AG04450 (cell line): Measurements from ENCODE around the gene POC1A. TPM values are rescaled to one million over a fixed set of nuclear protein-coding genes. Genes with fewer than 3 reads are reported as not detected.
A peak's percentile ranks its signal among the peaks of the same experiment; 100 is the strongest.

Experiments
- CTCF ChIA-PET: fragments of 300-600, 350-600 bp; formaldehyde crosslinking; extraction: SDS; loops from one replicate; lab custom pipeline; 2022; ENCODE audit warnings: antibody characterized with exemption, inconsistent platforms; lab: Charles Lee
- POLR2A ChIA-PET: fragments of 350-600 bp; formaldehyde crosslinking; extraction: SDS; loops from one replicate; lab custom pipeline; 2021; ENCODE audit warnings: antibody characterized with exemption, inconsistent platforms; lab: Yijun Ruan, JAX
- DNase-seq: peaks from one replicate; pipeline ENCODE4 v3.0.0-alpha.2; 2011; ENCODE audit warnings: low read depth, low spot score
- H3K27ac ChIP-seq: one replicate; pipeline ENCODE4 v1.5.1; 2012; ENCODE audit warnings: low read depth, low read length, control low read depth
- H3K27me3 ChIP-seq: one replicate; pipeline ENCODE4 v1.6.0; 2012; ENCODE audit warnings: low read length; ENCODE audit not compliant: control insufficient read depth, insufficient read depth
- H3K4me3 ChIP-seq: 2 replicates; pipeline ENCODE4 v1.5.1; 2011; ENCODE audit warnings: mild to moderate bottlenecking, low read depth, low read length, control low read depth
- H3K9me3 ChIP-seq: 2 replicates; pipeline ENCODE4 v1.5.1; 2012; ENCODE audit warnings: low read length; ENCODE audit not compliant: control insufficient read depth, insufficient read depth
- polyA plus RNA-seq: library from polyadenylated mRNA; depleted of rRNA; stranded (reverse); fragments of >200 nt; gene quantifications from 2 replicates; pipeline ENCODE4 v1.2.3, GENCODE V29; 2011
- TF ChIP-seq, protein P1 (sequence below): IDR thresholded peaks from 2 replicates; pipeline ENCODE4 v1.5.1; 2011; ENCODE audit warnings: low read depth, low read length, control low read depth, inconsistent platforms

Gene POC1A
- polyA plus RNA-seq, 1 experiment: 4.1 TPM

DNA sequence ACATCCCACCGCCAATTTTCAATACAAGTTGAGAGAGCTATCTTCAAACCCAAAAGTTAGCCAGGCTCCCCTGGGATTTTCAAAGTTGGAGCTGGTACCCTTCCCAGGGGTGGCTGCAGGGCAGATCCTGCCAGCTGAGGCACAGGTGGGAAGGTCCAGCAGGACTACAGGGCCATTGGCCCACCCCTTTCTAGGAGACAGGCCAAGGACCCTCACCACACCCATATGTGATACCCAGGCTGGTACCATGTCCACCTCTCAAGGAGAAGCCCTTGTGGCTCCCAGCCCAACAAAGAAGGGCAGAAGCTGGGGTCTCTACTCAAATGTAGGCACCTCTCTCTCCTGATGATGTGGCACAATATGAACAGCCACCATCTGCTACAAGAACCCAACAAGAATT, 8.0 kb downstream of the POC1A start:
- H3K27ac ChIP-seq: no peak overlapping the region
- H3K27me3 ChIP-seq: no peaks in the 10 kb centered on the region
- ChIA-PET POLR2A (no interaction called here), CTCF (interaction anchor here (1.3 to 7.1 kb wide), 2 partner anchors 8 to 143 kb away, joined by 4 to 138 read pairs; no protein-coding TSS in a partner anchor)
- TF ChIP-seq, protein P1, sequence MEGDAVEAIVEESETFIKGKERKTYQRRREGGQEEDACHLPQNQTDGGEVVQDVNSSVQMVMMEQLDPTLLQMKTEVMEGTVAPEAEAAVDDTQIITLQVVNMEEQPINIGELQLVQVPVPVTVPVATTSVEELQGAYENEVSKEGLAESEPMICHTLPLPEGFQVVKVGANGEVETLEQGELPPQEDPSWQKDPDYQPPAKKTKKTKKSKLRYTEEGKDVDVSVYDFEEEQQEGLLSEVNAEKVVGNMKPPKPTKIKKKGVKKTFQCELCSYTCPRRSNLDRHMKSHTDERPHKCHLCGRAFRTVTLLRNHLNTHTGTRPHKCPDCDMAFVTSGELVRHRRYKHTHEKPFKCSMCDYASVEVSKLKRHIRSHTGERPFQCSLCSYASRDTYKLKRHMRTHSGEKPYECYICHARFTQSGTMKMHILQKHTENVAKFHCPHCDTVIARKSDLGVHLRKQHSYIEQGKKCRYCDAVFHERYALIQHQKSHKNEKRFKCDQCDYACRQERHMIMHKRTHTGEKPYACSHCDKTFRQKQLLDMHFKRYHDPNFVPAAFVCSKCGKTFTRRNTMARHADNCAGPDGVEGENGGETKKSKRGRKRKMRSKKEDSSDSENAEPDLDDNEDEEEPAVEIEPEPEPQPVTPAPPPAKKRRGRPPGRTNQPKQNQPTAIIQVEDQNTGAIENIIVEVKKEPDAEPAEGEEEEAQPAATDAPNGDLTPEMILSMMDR: no peak
- no peak overlapping the region for H3K4me3 ChIP-seq
- H3K9me3 ChIP-seq: no peaks in the 10 kb centered on the region
- no peak for DNase-seq

DNA sequence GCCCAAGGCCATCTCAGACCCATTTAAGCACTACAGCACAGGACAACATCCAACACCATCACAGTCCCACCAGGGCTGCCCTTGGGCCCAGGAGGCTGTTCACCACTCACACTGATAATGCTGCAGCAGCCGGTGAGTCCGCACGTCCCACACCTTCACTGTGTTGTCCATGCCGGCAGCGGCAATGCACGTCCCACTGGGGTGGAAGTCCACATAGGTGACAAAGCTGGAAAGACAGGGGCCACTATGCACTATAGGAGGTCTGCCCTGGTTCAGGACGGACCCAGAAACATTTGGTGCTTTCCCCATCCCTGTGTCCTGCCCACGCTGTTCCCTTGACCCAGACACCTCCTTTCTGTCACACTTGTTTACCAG, 8.5 kb downstream of the POC1A start:
- TF ChIP-seq, protein P1: no peak
- Histone ChIP-seq H3K4me3 (no peak overlapping the region), H3K9me3 (no peaks in the 10 kb centered on the region), H3K27ac (no peak overlapping the region), H3K27me3 (no peaks in the 10 kb centered on the region)
- ChIA-PET POLR2A (no interaction called here), CTCF (interaction anchor here (1.2 to 7.1 kb wide), 4 partner anchors 9 to 142 kb away, joined by 3 to 138 read pairs (median 4); no protein-coding TSS in a partner anchor)
- DNase-seq: no peak

DNA sequence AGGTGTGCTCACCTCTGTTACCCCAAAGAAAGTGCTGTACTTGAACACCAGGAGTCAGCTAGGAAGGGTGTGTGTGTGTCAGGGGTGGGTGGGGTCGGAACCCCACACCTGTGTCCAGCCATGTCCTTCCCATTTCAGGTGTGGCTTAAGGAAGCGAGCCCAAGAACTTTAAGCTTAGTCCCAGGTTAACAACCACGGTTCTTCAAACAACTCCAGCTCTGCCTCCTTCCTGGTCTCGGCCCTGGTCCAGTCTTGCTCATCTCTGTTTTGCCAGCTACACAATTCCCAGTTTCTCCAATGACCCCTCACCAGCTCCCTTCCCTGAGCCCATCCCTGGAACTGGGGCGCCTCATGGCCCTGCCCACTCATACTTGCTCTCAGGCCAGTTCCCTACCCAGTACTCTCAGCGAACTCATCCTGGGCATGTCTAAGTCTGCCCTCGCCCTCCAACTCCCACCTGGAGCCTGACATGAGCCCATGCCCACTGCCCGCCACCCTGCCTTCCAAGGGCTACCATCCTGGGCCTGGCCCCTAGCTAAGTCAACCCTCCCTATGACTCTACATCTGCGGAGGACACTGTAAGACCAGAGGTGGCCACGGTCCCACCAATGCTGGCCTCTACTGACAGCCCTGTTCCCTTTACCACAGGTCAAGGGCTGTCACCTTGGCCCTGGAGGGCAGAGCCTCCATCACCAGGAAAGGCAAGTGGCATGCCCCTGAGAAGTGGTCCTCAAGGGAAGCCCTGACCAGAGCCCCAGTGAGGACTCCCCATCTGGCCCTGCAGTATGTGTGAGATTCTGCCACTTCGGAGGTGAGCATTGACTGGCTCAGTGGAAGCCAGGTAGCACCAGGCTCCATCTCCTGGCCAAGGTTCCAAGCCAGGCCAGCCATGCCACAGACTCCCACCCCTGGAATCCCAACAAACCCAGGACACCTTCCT, 9.2 kb downstream of the POC1A start:
- H3K4me3 ChIP-seq: no peak overlapping the region
- CTCF ChIA-PET: interaction anchor here (0.7 to 7.1 kb wide), 15 partner anchors 9 to 194 kb away, joined by 3 to 138 read pairs (median 4); partner anchors contain the start of genes POC1A and RPL29
- no peak for DNase-seq
- no peaks in the 10 kb centered on the region for H3K9me3 ChIP-seq
- TF ChIP-seq, protein P1: no peak
- POLR2A ChIA-PET: no interaction called here
- no peak overlapping the region for H3K27ac ChIP-seq
- H3K27me3 ChIP-seq: no peaks in the 10 kb centered on the region

DNA sequence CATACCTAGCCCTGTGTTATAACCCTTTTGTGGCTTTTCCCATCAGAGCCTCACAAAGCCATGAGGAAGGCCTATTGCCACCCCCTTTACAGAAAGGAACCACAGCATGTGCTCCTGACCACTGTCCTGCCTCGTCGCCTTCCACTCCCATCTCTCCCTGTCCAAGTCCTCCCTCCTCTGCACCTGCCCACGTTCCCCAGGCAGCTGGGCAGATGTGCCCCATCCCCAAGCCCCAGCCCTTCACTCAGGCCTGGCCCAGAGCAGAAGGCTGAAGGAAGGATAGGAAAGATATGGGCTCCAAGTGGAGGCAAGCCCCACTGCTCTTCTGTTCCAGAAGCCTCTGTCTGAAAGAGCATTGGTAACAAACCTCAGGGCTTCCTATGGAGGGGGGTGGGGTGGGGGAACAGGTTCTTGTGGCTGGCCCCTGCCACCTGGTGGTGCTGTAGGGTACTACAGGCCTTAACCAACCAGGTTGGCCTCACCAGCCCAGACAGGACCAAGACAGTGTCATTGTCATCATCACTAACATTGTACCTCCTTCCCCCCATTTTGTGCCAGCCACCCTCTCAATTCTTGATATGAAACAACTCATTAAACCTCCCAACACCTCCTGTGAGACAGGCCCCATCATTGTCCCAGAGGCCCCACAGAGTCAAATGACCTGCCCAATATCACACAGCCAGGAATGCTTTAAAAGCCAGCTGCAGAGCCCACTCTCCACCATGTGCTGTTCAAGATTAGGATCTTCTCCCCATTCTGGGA, 10.0 kb downstream of the POC1A start:
- Histone ChIP-seq H3K27me3 (no peaks in the 10 kb centered on the region), H3K9me3 (no peaks in the 10 kb centered on the region), H3K4me3 (no peak overlapping the region), H3K27ac (no peak overlapping the region)
- TF ChIP-seq, protein P1: peak; percentile 98
- ChIA-PET POLR2A (no interaction called here), CTCF (interaction anchor here (0.7 to 7.1 kb wide), 16 partner anchors 9 to 195 kb away, joined by 3 to 138 read pairs (median 5); partner anchors contain the start of genes POC1A and RPL29)
- peak; percentile 61 for DNase-seq
